ENCODE measurements around the gene SHISAL2B. TPM values are rescaled to one million over a fixed set of nuclear protein-coding genes. Genes with fewer than 3 reads are reported as not detected.
"Not testable (repeated sequence)": the region's sequence is repeated elsewhere in the genome, so short reads cannot be mapped to it uniquely, and the experiment has no call there.

Gene SHISAL2B
- total RNA-seq, 1 donor from 2014 or later: not detected

DNA sequence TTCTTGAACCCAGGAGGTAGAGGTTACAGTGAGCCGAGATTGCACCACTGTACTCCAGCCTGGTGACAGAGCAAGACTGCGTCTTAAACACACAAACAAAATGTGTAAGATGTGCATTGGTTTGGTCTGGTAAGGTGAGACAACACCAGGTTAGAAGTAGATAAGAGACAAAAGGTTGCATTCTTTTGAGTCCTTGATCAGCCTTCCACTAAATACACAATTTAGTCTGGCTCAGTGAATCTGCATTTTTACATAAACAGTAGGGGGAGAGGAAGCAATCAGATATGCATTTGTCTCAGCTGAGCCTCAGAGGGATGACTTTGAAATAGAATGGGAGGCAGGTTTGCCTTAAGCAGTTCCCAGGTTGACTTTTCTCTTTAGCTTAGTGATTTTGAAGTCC, 15.8 kb downstream of the SHISAL2B start:
- ATAC-seq: not testable (repeated sequence)

DNA sequence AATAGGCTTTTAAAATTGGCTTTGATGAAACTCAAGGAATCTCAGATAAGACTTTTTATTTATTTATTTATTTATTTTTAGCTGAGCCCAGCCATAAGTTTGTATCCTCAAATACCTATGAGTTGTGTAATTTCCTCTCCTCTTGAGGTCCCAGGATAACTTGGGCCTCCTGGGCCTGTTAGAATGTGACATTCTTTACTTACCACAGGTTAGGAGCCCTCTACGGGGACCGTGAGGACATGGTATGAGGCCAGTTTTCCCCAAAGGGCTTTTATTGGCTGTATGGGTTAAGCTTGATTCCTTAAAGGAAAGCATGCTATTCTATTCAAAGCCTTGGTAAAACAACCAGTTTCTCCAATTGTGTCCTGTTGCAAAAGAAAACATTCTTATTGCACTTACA, 16.9 kb downstream of the SHISAL2B start:
- no peak for ATAC-seq

DNA sequence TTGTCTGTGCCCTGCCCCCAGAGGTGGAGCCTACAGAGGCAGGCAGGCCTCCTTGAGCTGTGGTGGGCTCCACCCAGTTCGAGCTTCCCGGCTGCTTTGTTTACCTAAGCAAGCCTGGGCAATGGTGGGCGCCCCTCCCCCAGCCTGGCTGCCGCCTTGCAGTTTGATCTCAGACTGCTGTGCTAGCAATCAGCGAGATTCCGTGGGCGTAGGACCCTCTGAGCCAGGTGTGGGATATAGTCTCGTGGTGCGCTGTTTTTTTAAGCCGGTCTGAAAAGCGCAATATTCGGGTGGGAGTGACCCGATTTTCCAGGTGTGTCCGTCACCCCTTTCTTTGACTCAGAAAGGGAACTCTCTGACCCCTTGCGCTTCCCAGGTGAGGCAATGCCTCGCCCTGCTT, 24.2 kb downstream of the SHISAL2B start:
- ATAC-seq: not testable (repeated sequence)

- ATAC-seq: no peak
Measured at GRCh38 chr5:64722588-64722987, 32.3 kb downstream of the SHISAL2B start.

- ATAC-seq: no peak
Measured at GRCh38 chr5:64727150-64727549, 36.8 kb downstream of the SHISAL2B start.

DNA sequence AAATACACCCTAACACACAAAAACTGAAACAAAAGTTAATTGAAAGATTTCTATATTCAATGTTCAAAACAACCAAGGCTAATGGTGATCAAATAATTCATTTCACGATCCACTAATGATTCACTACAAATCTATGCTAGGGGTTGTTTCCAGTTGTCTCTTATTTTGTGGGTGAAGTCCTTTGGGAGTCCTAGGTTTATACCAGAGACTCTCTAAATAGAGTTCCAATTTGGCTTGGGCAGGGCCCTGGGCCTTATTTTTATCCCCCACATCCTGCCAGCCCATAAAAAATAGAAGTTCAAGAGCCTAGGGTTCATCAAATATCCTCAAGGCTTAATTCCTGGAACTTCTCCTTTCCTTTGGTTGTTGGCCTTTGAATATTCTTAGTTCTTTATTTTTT, 52.1 kb downstream of the SHISAL2B start:
- ATAC-seq: no peak

GRCh38 chr5:64742821-64743220, 52.5 kb downstream of the SHISAL2B start:
- no peak for ATAC-seq

- ATAC-seq: no peak
Measured at GRCh38 chr5:64744914-64745313, 54.6 kb downstream of the SHISAL2B start.

DNA sequence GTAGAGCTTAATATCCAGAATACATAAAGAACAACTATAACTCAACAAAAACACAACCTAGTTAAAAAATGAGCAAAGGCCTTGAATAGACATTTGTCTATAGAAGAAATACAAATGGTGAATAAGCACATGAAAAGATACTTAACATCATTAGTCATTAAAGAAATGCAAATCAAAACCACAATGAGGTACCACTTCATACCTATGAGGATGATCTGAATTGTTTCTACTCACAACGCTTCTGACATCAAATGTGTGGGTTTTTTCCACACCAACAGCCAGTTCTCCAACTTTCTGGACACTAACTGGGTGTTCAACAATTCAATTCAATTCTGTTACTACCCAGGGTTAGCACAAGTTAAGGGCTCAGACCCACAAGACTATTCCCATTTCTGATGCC, 56.1 kb downstream of the SHISAL2B start:
- ATAC-seq: no peak

DNA sequence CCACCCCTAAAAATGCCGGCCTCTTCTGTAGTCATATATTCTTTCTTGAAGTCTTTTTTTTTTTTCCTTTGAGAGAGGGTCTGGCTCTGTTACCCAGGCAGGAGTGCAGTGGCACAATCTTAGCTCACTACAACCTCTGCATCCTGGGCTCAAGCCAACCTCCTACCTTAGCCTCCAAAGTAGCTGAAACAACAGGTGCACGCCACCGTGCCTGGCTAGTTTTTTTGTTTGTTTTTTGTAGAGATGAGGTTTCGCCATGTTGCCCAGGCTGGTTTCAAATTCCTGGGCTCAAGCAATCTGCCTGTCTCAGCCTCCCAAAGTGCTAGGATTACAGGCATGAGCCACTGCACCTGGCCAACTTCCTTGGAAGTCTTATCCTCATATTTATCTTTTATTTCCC, 59.1 kb downstream of the SHISAL2B start:
- no peak for ATAC-seq

DNA sequence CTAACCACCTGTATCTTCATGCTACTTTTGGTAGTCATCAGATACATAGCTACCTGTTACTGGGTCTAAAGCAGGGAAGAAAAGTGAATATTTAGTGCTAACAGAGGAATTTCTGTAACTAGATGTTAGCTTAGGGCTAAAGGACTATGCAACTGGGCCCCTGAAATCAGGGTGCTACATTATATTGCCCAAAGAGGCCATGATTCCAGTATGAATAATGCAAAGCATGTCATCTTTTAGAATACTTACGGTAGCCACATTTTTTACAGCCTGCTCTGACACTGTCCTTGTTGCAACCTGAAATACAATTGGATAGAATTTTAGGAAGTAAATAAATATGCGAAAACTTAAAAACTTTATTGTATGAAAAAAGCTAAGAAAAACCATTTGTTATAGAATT, 63.8 kb downstream of the SHISAL2B start:
- no peak for ATAC-seq

DNA sequence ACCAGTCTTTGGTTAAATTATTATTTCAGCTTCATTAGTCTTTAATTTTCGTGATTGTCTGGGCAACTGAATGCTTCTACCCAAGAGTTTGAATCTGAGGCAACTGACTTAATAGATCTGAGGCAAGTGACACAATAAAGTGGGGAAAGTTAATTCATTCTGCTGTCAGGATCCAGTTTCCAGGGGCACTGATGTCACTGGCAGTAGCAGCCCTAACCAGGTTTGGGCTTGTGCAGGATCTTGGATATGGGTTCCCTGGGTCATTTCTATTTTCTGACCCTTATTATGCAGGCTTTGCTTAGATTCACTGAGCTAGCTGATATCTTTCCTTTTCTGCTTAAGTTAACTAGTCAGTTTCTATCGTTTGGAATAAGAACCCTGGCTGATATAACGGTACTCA, 68.6 kb downstream of the SHISAL2B start:
- ATAC-seq: no peak

DNA sequence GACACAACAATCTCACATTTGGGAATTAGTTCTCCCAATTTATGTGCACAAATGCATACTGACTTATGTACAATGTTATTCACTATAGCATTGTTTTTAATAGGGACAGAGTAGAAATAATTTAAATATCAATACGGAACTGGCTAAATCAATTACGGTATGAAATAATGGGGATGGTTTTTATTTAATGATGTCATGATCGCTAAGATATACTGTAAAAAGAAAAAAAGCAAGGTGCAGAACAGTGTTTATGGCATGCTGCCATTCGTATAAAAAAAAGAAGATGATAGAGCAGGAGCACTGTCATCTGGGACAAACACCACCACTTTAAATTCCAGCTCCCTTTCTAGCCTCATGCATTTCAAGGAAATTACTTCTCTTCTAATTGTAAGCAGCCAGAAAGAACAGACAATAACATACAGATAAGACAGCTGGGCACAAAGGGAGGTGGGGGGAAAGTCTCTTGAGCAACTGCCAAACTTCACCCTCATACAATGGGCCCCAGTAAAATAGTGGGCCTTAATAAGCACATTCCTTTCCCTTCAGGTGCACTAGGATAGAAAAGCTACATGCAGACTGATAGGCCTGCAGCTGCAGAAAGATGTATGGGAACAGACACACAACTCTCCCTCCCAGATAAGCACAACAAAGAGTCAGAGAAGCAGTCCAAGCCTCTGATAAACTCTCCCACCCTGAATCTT, 69.8 kb downstream of the SHISAL2B start:
- ATAC-seq: no peak

- no peak for ATAC-seq
Measured at GRCh38 chr5:64763948-64764503, 73.7 kb downstream of the SHISAL2B start.

DNA sequence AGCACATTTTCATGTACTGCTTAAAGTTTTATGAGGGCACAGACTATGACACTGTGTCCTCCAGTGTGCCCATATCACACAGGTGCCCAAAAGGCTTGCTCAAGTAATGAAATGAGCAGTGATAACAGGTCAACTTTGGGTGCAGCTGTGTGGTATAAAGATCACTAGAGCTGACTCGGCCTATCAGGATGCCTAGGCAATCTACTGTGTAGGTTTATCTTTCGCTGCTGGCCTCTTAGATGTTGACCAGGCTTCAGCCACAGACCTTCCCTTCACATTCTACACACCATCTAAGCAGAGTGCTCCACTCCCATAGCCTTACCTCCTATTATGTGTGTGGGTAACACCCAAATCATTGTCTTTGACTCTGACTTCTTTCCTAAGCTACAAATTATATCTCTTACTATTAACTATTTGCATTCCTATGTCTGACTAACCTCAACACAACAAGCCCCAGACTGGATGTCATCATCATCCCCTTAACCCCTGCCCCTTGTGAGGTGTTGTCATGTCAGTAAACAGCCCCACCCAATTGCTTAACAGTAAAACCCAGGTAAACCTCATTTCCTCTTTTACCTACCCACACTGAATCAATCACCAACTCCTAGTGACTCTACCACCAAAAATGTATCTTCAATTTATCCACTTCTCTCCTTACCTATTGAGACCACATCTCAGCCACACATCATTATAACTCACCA, 75.7 kb downstream of the SHISAL2B start:
- peak; percentile 92 for ATAC-seq

DNA sequence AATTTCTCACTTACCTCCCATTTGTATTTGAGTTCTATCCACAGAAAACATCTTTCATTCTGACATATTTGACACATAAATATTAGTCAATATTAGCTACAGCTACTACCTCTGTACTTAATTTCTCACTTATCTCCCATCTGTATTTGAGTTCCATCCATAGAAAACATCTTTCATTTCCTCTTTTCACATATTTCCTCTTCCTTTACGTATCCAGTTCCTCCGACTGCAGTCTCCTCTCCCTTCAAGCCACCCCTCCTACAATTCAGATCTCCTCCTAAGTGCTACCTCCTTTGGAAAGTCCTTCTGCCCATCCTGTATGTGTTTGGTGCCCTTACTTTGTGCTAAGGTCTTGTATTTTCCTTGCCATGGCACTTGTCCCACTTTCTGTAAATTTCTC, 76.6 kb downstream of the SHISAL2B start:
- ATAC-seq: no peak

Other genes starting within 250 kb of the SHISAL2B start
- gene RGS7BP, start 184.5 kb upstream of the SHISAL2B start, total RNA-seq: 0.12 TPM
- gene SREK1IP1, start 78.2 kb downstream of the SHISAL2B start, total RNA-seq: 33.5 TPM
- 14.7 TPM for gene CWC27, start 78.4 kb downstream of the SHISAL2B start, total RNA-seq

Measured in esophagus mucosa (tissue), 1 donor.